ENCODE results near the gene MRPL39. TPM values are rescaled to one million over a fixed set of nuclear protein-coding genes. Genes with fewer than 3 reads are reported as not detected.
A peak's percentile ranks its signal among the peaks of the same experiment; 100 is the strongest.

MRPL39 gene
- total and polyA plus RNA-seq, 4 donors = 19.2 to 35.7 (median 24.4) TPM

DNA sequence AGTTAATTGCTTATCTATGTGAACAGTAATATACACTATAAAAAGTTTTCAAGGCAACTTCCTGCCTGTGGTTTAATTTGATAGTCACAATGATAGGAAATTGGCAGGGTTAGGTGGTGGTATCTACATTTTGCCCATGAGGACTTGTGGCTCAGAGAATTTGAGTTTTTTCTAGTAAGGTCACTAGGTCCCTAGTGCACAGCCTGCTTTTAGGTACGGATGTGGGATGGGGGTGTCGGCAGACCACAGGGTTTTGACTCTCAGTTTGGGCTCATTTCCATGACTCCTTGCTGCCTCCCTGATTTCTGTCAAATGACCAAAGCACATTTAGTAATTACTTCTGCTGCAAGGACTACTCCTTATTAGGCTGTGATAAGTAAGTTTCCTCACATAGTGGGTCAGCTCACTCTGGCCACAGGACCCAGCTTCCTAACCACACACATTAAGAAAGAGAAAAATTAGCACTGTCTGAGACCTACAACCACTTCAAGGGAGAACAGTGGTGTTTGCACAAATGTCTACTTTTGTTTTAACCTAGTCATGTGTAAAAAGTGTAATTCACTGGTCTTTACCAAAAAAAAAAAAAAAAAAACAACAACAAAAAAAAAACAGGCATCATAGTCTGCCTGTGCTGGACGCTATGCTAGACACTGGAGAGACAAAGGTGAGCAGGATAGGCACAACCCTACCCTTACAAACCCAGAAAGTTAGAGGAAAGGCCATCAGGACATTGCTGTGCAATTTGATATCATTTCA lies 43.7 kb downstream of the MRPL39 start:
- H3K36me3 ChIP-seq (ENCODE audit: control insufficient read depth in 4 of 4, insufficient read depth in 3 of 4, low read depth in 1 of 4, low read length in 3 of 4) = no peaks in the 10 kb centered on the region
- TF ChIP-seq RAD21 (IDR thresholded peaks at IDR 0.05) = no peak
- no peak for TF ChIP-seq FOXA1 (IDR thresholded peaks at IDR 0.05)
- TF ChIP-seq, protein P1, sequence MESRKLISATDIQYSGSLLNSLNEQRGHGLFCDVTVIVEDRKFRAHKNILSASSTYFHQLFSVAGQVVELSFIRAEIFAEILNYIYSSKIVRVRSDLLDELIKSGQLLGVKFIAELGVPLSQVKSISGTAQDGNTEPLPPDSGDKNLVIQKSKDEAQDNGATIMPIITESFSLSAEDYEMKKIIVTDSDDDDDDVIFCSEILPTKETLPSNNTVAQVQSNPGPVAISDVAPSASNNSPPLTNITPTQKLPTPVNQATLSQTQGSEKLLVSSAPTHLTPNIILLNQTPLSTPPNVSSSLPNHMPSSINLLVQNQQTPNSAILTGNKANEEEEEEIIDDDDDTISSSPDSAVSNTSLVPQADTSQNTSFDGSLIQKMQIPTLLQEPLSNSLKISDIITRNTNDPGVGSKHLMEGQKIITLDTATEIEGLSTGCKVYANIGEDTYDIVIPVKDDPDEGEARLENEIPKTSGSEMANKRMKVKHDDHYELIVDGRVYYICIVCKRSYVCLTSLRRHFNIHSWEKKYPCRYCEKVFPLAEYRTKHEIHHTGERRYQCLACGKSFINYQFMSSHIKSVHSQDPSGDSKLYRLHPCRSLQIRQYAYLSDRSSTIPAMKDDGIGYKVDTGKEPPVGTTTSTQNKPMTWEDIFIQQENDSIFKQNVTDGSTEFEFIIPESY (IDR thresholded peaks at IDR 0.05) = no peak
- TF ChIP-seq SP1 (IDR thresholded peaks at IDR 0.05) = no peak
- no peak for TF ChIP-seq HNF4A (conservative IDR thresholded peaks at IDR 0.05)
- no peak for TF ChIP-seq RXRA (IDR thresholded peaks at IDR 0.05)
- no peak for TF ChIP-seq HNF4G (IDR thresholded peaks at IDR 0.05)
- TF ChIP-seq NR2F2 (IDR thresholded peaks at IDR 0.05) = no peak
- TF ChIP-seq REST (IDR thresholded peaks at IDR 0.05) = no peak
- no peak for TF ChIP-seq FOXA2 (IDR thresholded peaks at IDR 0.05)
- TF ChIP-seq, protein P2, sequence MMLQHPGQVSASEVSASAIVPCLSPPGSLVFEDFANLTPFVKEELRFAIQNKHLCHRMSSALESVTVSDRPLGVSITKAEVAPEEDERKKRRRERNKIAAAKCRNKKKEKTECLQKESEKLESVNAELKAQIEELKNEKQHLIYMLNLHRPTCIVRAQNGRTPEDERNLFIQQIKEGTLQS (IDR thresholded peaks at IDR 0.05) = no peak
- TF ChIP-seq TAF1 (conservative IDR thresholded peaks at IDR 0.05) = no peak
- no peak for TF ChIP-seq MAX (IDR thresholded peaks at IDR 0.05)
- H3K27ac ChIP-seq (ENCODE audit: low read depth in 1 of 2, low read length in 2 of 2) = no peak overlapping the region
- 80% methylated on average over 3 of the region's 3 CpGs for WGBS
- H3K9me3 ChIP-seq (ENCODE audit: control insufficient read depth in 4 of 4, low read length in 3 of 4) = no peaks in the 10 kb centered on the region
- no peak for DNase-seq (ENCODE audit: low spot score)
- peaks cover 0 to 6% (median 2%) of the 10 kb centered on the region in 4 donors for H3K4me1 ChIP-seq (ENCODE audit: control insufficient read depth in 4 of 4, insufficient read depth in 4 of 4, low read length in 3 of 4)
- H3K27me3 ChIP-seq (ENCODE audit: control insufficient read depth in 4 of 4, insufficient read depth in 4 of 4, low read length in 3 of 4) = no peaks in the 10 kb centered on the region
- no peak overlapping the region for H3K9ac ChIP-seq (ENCODE audit: low read depth in 1 of 2, low read length in 2 of 2)
- no peak overlapping the region for H3K4me3 ChIP-seq (ENCODE audit: low read depth in 1 of 3, low read length in 3 of 3)

DNA sequence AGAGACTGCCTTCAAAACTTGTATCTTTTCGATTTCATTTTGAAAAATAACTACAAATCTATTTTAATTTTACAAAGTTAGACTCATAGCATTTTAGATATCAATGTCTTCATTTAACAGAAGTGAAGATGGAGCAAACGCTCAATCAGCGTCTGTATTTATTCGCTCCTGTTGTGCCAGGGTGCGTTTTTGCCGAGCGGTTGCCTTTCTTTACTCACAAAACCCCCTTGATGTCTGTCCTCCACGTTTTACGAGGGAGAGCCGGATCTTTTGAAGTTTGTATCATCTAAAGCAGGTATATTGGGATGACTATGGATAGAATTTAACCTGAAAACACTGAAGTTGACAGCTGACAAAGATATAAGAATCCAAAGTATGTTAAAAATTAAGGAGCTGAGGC lies 44.6 kb downstream of the MRPL39 start:
- H3K27ac ChIP-seq (ENCODE audit: low read depth in 1 of 2, low read length in 2 of 2) = no peak overlapping the region
- peaks cover 0 to 6% (median 2%) of the 10 kb centered on the region in 4 donors for H3K4me1 ChIP-seq (ENCODE audit: control insufficient read depth in 4 of 4, insufficient read depth in 4 of 4, low read length in 3 of 4)
- H3K9me3 ChIP-seq (ENCODE audit: control insufficient read depth in 4 of 4, low read length in 3 of 4) = no peaks in the 10 kb centered on the region
- no peak for DNase-seq (ENCODE audit: low spot score)
- H3K9ac ChIP-seq (ENCODE audit: low read depth in 1 of 2, low read length in 2 of 2) = peak overlapping the region in 1 of 2 donors; percentile 20
- H3K36me3 ChIP-seq (ENCODE audit: control insufficient read depth in 4 of 4, insufficient read depth in 3 of 4, low read depth in 1 of 4, low read length in 3 of 4) = no peaks in the 10 kb centered on the region
- peak overlapping the region in 1 of 3 donors; percentile 53 for H3K4me3 ChIP-seq (ENCODE audit: low read depth in 1 of 3, low read length in 3 of 3)
- H3K27me3 ChIP-seq (ENCODE audit: control insufficient read depth in 4 of 4, insufficient read depth in 4 of 4, low read length in 3 of 4) = no peaks in the 10 kb centered on the region
- 75% methylated on average over 10 of the region's 10 CpGs for WGBS
- TF ChIP-seq CTCF (IDR thresholded peaks at IDR 0.05; ENCODE audit: low read depth, low read length, missing input control) = no peak
- no peak for TF ChIP-seq NR2F2 (IDR thresholded peaks at IDR 0.05)
- no peak for TF ChIP-seq FOXA2 (IDR thresholded peaks at IDR 0.05)
- TF ChIP-seq FOXA1 (IDR thresholded peaks at IDR 0.05) = no peak
- no peak for TF ChIP-seq GABPA (IDR thresholded peaks at IDR 0.05 in 1 of 2, conservative IDR thresholded peaks at IDR 0.05 in 1 of 2)
- TF ChIP-seq, protein P1 (IDR thresholded peaks at IDR 0.05) = no peak
- no peak for TF ChIP-seq MAX (IDR thresholded peaks at IDR 0.05)
- no peak for TF ChIP-seq SP1 (IDR thresholded peaks at IDR 0.05)
- TF ChIP-seq HNF4G (IDR thresholded peaks at IDR 0.05) = no peak
- no peak for TF ChIP-seq REST (IDR thresholded peaks at IDR 0.05)
- TF ChIP-seq TAF1 (conservative IDR thresholded peaks at IDR 0.05) = no peak
- no peak for TF ChIP-seq HNF4A (conservative IDR thresholded peaks at IDR 0.05)

All from liver (tissue), 9 donors.